HG03521 (cell line): ENCODE measurements around the gene PPP2R3A.
"Not testable (repeated sequence)": the region's sequence is repeated elsewhere in the genome, so short reads cannot be mapped to it uniquely, and the experiment has no call there.

Source experiments
- ATAC-seq: cut with Tn5 transposase; IDR thresholded peaks from one replicate; pipeline ENCODE4 v1.9.1; 2021; ENCODE audit warnings: mild to moderate bottlenecking, moderate library complexity; ENCODE audit not compliant: unreplicated experiment

Gene PPP2R3A

GRCh38 chr3:136083641-136084382 lies 118.3 kb downstream of the PPP2R3A start:
- ATAC-seq, result not testable (repeated sequence)

- not testable (repeated sequence) for ATAC-seq
These were observed 119.5 kb downstream of the PPP2R3A start for GRCh38 chr3:136085067-136085466.

- ATAC-seq, result no peak
These were observed 128.2 kb downstream of the PPP2R3A start for GRCh38 chr3:136093771-136094170.

GRCh38 chr3:136105044-136105443 lies 139.5 kb downstream of the PPP2R3A start:
- no peak for ATAC-seq

GRCh38 chr3:136106101-136106500 lies 140.6 kb downstream of the PPP2R3A start:
- no peak for ATAC-seq

- peak; percentile 95 for ATAC-seq
These were observed 144.0 kb downstream of the PPP2R3A start for GRCh38 chr3:136109499-136109898.

GRCh38 chr3:136110481-136110880 lies 145.0 kb downstream of the PPP2R3A start:
- no peak for ATAC-seq

GRCh38 chr3:136114421-136114820 lies 148.9 kb downstream of the PPP2R3A start:
- ATAC-seq, result no peak

GRCh38 chr3:136119332-136119731 lies 153.8 kb downstream of the PPP2R3A start:
- not testable (repeated sequence) for ATAC-seq

GRCh38 chr3:136119783-136120182 lies 154.3 kb downstream of the PPP2R3A start:
- not testable (repeated sequence) for ATAC-seq

GRCh38 chr3:136120373-136121348 lies 155.1 kb downstream of the PPP2R3A start:
- ATAC-seq, result peak; percentile 77

GRCh38 chr3:136122006-136122405 lies 156.5 kb downstream of the PPP2R3A start:
- no peak for ATAC-seq

GRCh38 chr3:136131647-136132046 lies 166.1 kb downstream of the PPP2R3A start:
- ATAC-seq, result not testable (repeated sequence)

GRCh38 chr3:136134091-136134490 lies 168.6 kb downstream of the PPP2R3A start:
- ATAC-seq, result no peak

GRCh38 chr3:136135039-136135802 lies 169.7 kb downstream of the PPP2R3A start:
- no peak for ATAC-seq

GRCh38 chr3:136136454-136136853 lies 170.9 kb downstream of the PPP2R3A start:
- ATAC-seq, result no peak

GRCh38 chr3:136141291-136141785 lies 175.8 kb downstream of the PPP2R3A start:
- no peak for ATAC-seq

- ATAC-seq, result no peak
These were observed 176.4 kb downstream of the PPP2R3A start for GRCh38 chr3:136141891-136142290.

GRCh38 chr3:136142592-136142991 lies 177.1 kb downstream of the PPP2R3A start:
- ATAC-seq, result no peak

GRCh38 chr3:136144397-136144796 lies 178.9 kb downstream of the PPP2R3A start:
- not testable (repeated sequence) for ATAC-seq
